Left hindlimb (tissue), 1 donor: ENCODE data around the gene FAM83E.
"Not testable (repeated sequence)": the region's sequence is repeated elsewhere in the genome, so short reads cannot be mapped to it uniquely, and the experiment has no call there.

Source experiments
- DNase-seq: peaks from one replicate; pipeline ENCODE4 v3.0.0-alpha.2; 2018

FAM83E gene

DNA sequence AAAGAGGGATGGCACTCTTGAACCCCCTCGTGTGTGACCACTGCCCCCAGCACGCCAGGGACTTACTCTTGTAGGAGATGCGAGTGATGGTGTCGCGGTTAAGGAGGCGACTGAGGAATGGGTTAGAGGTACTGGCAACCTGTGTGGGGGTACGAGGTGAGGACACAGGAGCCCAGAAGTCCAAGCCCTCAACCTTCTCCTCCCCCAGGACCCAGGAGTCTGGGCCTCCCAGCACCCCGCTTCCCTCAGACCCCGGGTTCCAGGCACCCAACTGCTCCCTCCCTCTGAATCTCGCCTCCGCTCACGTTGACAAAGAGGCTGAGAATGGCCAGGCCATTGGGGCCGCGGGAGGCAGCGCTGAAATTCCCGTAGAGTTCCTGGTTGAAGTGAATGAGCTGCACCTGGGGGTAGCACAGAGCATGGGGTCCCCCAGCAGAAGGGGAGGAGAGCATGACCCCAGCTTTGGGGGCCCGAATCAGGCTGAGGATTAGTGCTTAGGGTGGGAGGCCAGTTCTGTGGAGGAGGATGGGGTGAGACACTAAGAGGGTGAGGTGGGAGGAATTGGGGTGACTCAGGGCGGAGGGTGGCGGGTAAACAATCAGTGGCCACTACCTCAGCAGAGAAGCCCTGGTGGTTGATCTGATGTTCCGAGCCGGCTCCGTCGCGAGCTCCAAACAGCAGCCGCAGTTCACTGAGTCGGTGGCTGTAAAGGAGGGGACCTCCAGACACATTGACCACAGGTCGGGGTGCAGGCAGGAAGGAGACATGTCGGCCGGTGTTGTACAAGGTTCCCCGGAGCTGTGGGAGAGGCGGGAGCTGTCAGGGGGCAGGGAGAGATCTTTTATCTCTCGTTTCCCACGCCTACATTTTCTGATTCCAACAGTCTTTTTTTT is 24.9 kb upstream of the FAM83E start:
- no peak for DNase-seq

DNA sequence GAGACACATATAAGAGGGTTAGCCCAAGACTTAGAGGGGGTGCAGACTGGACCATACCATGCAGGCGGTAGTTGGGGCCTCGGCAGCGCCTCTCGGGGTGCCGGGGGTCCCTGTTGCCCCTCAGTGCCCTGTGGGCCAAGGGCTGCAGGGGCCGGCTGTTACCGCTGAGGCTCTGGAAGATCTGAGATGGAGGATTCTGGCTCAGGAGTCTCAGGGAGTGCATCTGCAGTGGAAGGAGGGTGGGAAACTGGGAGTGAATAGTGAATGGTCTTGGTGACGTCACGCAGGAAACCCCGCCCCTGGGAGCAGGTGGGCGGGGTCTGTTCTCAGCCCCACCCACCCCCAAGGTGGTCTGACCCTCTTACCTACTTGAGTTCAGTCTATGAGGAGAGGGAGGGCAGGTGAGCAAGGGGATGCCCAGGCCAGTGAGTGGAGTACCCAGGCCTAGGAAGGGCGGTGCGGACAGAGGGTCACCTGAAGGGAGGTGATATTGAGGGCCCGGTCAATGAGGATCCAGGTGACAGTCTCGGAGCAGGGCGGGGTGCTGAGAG is 24.0 kb upstream of the FAM83E start:
- no peak for DNase-seq

DNA sequence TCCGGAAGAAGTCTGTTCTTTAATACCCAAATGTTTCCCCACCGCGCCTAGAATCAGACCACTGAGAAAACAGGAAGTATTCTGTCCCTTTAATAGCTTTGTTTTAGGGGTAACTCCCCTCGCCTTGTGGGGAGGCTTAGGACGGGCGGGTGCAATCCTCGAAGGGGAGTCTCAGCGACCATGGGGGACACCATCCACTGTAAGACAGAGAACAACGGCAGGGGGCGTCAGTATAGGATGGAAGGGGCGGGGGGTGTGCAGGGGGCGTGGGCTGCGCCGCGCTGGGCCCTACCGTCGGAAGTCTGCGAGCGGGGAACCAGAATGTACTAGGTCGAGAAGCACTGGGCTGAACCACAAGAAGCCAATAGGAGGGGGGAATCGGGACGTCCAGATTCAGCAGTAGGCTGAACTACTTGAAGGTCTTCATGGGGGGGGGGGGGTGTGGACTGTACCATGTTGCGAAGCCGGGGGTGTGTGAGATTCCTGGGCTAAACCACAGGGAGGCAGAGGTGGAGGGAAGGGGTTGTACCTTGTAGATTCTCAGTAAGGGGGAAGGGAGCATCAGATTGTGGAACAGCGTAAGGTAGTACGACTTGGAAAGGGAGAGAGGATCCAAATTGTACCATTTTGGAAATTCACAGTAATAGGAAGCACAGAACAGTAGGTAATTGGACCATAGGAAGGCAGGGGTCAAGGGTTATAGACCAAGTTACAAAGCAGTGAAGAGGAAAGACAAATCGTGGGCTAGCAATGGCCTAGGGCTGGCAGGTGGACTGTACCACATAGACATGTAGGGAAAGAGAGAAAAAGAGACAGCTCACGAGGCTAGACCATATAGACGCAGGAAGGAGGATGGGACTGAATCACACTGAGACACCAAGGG is 23.3 kb upstream of the FAM83E start:
- DNase-seq: peak; percentile 92

DNA sequence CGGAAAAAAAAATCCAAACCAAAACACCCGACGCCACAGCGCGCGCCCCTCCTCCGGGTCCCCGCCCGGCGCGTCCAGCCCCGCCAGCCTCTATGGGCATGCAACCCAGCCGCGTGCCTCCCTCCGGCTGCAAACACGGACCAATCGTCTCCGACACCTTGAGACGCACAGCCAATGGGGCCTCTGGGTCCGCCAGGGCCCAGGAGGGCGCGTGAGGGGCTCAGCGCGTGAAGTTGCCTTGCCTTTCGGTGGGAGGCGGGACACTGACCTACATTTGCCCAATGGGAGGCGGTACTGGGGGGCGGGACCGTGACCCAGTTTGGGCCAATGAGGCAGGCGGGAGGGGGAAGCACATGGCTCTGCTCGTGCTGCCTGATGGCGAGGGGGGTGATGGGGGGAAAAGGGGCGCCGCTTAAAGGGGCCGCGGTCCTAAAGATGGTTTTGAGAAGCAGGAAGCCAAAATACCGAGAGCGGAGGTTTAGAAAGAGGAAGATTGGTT is 22.6 kb upstream of the FAM83E start:
- DNase-seq: peak; percentile 99

DNA sequence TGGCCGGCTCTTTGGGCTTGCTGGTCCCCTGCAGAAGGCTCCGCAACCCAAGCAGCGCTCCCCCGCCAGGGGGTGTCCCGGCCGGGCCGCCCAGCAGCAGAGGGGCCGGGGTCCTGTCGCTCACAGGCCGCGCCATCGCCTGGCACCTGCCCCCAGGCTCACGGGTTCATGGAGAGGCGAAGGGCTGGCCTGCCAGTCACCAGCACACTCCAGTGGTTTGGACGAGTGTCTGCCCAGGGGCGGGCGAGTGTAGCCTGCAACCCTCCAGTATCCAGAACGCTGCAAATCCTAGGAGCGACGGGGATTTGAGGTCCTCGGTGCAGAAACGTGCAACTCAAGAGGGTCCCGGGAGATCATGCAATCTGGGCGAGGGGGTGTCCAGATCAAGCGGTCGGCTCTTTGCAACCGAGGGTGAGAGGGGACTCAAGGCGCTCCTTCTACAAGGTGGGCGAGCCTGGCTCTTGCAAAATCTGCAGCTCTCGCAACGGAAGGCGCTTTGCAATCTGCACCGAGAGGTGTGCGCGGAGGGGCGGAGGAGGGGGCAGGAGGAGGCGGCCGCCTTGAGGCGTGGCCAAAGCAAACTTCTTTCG is 22.1 kb upstream of the FAM83E start, which contains the start of gene DBP:
Gene DBP, minus strand, starts transcription at position 521 of the 590 bp plus-strand sequence. Its CDS starts 385 bp downstream, at position 136.
- DNase-seq: peak; percentile 60

DNA sequence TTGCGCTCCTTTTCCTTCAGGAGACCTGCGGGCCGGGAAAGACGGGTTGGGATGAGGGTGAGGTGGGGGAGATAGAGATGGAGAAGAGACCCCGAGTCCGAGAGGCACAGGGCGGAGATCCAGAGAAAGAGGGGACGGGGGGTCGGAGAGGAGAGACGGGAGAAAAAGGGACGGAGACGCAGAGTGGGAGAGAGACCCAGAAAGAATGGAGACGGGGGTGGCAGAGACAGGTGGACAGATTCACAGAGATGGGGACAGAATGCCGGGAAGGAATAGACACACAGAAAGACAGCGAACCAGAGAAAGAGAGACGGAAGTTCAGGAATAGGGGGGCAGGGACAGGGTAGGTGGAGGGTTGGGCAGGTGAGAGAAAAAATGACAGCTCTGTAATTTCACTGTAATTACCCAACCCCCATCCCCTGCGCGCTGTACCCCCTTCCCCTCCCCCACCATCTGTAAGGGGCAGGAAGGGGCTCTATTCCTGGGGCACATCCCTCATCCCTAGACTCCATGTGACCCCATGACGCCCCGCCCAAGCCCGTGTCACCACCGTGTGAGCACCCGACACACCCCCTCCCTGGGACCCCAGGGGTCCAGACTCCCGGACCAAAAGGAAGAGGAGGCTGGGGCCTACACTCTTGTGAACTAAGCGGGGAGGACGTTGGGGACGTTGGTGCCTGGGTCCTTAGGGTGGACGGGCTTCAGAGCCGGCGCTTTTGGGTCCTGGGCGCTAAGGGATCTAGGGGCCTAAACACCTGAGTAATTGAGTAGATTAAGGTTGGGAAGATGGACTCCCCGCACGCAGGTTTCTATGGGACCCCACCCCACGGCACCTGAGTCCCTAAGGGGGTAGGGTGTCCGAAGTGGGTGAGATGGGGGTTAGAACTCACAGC is 21.3 kb upstream of the FAM83E start:
- DNase-seq: peak; percentile 51

DNA sequence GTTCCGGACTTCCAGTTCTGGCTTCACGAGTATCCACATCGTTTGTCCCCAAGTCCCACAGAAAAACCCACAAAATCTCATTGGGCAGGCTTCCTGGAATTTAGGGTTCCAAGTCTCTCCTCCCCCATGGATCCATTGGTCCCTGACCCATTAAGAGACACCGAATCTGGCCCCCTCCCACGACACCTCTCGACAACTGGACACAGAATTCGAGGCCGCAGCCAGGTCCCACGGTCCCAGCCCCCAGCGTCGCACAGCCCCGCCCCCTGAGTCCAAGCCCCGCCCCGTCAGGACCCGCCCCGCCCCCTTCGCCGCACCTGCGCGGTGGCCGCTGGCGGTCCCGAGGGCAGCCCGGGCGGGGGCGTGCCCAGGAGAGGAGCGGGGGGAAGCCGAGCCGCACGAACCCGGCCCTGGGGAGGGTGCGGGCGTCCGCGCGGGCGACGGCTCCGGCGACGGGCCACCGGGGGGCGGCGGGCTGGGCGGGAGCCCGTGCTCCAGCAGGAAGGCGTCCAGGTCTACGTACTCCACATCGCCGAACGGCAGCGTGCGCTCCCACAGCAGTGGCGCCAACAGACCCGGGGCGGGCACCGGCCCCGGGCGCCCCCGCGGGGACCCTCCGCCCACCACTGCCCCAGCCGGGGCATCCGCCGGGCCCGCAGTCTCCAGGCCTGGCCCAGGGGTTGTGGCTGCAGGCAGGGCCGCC is 20.5 kb upstream of the FAM83E start:
- DNase-seq: peak; percentile 68

DNA sequence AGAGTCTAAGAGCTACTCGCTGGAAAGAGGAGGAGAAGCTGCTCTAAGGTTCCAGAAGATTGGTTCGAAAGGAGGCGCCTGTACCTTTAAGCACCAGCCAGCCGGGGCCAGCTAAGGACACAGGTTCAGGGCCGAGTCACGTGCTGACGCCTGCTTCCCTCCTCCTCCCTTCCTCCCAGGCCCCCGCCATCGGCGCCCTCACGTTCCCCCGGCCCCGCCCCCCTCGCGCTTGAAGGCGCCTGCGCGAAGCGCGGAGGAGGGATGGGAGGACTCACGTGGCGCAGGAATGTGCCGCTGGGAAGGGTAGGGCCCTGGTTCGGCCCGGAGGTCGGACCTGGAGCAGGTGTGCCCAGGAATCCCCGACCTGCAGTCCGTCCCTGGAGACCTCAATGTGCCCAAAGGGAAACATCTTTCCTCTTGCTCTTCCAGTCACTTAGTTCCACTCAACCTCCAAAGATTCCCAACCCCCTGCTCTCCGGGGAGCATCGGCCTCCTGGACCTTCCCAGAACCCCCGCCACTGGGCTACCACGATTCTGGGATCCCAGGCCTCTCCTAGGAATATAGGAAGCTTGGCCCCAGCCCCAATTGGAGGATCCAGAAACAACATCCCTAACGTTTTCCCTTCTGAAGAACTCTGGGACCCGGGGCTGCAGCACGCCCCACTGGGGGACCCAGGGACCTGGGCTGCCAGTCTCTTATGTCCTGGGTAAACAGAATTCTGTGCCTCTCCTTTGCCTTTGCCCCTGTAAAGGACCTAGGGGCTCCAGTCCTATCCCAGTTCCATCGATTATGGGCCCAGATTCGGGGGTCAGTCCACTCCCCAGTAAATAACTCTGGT is 19.8 kb upstream of the FAM83E start:
- peak; percentile 94 for DNase-seq

DNA sequence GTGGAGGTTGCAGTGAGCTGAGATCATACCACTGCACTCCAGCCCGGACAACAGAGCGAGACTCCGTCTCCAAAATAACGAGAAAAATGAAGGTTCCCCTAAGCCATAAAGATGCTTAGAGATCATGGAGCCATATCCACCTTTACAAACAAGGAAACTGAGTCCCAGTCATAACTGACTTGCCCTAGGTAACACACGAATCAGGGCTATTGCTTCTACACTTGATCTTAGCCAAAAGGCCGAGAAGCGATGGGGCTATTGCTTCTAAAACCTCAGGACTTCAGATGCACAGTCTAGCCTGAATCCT is 19.1 kb upstream of the FAM83E start:
- no peak for DNase-seq

DNA sequence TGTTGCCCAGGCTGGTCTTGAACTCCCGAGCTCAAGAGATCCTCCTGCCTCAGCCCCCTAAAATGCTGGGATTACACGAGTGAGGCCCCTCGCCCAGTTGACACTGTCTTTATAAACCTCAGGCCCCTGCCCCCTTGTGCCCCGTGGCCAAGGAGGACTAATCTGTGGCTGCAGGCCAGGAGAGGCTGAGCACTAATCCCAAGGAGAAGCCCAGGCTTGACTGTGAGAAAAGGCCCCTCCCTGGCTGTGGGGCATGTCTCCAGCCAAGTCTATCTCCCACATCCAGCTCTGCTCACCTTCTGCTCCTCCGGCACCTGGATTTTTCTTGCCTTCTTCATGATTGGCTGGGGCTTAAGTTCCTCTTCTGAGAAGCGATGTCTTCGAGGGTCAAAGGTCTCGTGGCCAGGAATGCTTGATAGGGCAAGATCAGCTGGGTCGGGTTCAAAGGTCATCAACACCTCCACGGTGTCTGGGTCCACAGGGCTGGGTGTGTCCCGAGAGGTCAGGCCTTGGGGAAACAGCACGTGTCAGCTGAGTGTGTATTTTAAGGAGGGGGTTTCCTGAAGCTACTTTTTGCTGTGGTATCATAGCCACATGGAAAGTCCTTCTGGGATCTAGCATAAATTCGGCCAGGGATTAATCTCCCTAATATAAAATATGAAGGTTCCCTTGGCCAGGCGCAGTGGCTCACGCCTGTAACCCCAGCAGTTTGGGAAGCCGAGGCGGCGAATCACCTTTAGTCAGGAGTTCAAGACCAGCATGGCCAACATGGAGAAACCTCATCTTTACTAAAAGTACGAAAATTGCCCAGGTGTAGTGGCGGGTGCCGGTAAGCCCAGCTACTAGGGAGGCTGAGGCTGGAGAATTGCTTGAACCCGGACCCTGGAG is 18.5 kb upstream of the FAM83E start:
- DNase-seq: peak; percentile 38

DNA sequence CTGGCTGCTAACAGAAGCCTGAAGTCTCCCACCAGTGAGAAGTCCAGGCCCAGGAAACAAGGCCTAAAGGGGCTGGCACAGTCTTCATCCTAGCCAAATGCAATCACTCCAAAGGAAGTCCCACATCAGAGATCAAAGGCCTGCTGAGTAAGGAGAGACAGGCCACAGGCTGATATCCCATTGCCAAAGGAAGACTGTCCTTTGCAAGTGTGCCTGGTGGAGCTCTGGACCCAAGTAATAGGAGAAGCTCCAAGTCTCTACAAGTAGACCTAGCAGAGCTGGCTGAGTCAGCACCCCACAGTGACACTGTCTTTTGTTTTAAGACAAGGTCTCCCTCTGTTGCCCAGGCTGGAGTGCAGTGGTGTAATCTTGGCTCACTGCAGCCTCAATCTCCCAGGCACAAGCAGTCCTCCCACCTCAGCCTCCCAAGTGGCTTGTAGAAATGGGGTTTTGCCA is 17.8 kb upstream of the FAM83E start:
- DNase-seq: no peak

DNA sequence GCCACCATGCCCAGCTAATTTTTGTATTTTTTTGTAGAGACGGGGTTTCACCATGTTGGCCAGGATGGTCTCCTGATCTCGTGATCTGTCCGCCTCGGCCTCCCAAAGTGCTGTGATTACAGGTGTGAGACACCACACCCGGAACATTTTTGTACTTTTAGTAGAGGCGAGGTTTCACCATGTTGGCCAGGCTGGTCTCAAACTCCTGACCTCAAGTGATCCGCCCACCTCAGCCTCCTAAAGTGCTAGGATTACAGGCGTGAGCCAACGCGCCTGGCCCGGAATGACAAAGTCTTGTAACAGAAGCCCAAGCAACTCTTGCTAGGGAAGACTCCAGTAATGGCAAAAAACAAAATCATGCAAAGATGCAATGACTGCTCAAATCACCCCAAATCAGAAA is 17.4 kb upstream of the FAM83E start:
- not testable (repeated sequence) for DNase-seq

DNA sequence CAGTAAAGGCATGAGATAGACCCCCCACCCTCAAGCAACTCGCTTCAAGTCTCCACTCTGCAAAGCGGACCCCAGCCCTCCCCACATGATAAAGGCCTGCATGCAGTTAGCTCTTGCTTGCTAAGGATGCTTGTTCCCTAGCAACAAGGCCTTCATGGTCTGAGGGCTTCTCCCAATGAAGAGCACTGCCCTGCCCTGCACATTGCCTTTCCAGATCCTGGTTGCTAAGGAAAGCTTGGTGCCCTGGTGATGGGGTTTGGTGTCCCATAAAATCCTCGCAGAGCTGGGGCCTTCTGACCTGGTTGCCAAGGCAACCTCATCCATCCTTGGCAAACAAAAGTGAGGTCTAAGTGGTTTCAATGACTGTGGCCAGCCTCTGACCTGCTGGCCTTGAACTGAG is 16.3 kb upstream of the FAM83E start:
- DNase-seq: no peak

DNA sequence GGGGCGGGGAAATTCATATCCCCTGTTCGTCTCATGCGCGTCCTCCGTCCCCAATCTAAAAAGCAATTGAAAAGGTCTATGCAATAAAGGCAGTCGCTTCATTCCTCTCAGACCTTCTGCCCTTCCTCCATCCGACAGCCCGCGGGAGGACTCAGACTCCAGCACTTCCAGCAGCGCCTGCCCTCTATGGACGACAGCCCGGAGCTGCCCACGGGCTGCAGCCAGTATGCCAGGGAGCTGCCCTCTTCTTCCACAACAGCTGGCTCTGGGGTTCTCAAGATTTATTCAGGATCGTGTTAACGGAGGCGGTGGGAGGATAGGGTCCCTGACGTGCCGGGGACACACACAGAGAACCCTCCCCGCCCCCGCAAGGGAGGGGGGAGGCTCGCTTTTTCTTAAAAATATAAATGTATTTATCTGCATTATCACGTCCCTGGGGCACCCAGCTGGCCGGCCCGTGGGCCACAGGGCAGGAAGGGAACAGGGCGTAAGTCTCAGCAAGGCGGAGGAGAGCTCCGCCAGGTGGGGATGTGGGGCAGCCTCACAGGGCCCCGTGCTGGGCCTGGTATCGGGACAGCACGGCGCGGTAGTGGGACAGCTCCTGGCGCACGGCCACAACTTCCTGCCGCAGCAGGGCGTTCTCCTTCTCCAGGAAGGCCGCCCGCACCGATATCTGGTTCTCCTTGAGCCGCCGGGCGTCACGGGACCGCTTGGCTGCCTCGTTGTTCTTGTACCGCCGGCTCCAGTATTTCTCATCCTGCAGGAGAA is 15.6 kb upstream of the FAM83E start:
- DNase-seq: peak; percentile 76

DNA sequence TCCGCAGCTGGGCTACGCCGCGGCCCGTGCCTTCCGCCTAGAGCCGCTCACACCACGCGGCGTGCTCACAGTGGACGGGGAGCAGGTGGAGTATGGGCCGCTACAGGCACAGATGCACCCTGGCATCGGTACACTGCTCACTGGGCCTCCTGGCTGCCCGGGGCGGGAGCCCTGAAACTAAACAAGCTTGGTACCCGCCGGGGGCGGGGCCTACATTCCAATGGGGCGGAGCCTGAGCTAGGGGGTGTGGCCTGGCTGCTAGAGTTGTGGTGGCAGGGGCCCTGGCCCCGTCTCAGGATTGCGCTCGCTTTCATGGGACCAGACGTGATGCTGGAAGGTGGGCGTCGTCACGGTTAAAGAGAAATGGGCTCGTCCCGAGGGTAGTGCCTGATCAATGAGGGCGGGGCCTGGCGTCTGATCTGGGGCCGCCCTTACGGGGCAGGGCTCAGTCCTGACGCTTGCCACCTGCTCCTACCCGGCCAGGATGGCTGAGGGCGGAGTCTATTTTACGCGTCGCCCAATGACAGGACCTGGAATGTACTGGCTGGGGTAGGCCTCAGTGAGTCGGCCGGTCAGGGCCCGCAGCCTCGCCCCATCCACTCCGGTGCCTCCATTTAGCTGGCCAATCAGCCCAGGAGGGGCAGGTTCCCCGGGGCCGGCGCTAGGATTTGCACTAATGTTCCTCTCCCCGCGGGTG is 14.9 kb upstream of the FAM83E start:
- DNase-seq: peak; percentile 57

DNA sequence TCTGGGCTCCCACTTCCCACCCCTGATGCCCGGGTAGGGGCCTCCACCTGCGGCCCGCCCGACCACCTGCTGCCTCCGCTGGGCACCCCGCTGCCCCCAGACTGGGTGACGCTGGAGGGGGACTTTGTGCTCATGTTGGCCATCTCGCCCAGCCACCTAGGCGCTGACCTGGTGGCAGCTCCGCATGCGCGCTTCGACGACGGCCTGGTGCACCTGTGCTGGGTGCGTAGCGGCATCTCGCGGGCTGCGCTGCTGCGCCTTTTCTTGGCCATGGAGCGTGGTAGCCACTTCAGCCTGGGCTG is 14.4 kb upstream of the FAM83E start:
- no peak for DNase-seq

DNA sequence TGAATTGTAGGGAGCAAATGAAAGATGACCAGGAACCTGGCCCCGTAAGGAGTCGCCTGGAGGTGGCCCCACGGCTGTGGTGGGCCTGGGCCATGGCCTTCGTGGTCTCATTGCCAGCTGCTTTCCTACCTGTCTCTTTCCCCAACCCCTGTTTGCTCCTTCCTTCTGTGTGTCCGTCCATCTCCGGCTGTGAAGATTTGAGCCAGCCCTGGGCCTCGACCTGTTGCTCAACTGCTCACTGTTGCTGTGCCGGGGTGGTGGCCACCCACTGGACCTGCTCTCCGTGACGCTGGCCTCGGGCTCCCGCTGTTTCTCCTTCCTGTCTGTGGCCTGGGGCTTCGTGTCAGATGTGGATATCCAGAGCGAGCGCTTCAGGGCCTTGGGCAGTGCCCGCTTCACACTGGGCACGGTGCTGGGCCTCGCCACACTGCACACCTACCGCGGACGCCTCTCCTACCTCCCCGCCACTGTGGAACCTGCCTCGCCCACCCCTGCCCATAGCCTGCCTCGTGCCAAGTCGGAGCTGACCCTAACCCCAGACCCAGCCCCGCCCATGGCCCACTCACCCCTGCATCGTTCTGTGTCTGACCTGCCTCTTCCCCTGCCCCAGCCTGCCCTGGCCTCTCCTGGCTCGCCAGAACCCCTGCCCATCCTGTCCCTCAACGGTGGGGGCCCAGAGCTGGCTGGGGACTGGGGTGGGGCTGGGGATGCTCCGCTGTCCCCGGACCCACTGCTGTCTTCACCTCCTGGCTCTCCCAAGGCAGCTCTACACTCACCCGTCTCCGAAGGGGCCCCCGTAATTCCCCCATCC is 13.8 kb upstream of the FAM83E start:
- no peak for DNase-seq
